Heart right ventricle (tissue), 16 donors: ENCODE measurements around the gene KLRG1. TPM values are rescaled to one million over a fixed set of nuclear protein-coding genes. Genes with fewer than 3 reads are reported as not detected.
A peak's percentile ranks its signal among the peaks of the same experiment; 100 is the strongest.

Experiments used
- ATAC-seq, 8 donors: fragments of 200-7000 bp; cut with Tn5 transposase; one replicate each; pipeline ENCODE4 v1.9.1; 2020; ENCODE audit warnings: mild to moderate bottlenecking in 8 of 8, moderate library complexity in 8 of 8, moderate number of reproducible peaks in 1 of 8
- DNase-seq, 2 donors: peaks; one replicate each; pipeline ENCODE4 v3.0.0-alpha.2; 2020
- H3K27ac ChIP-seq, 10 donors: fragments of 200-600 bp; sonication (generic) in 2 of 10; one replicate each; pipeline versions ENCODE4 v1.5.0 to v1.8.0; 2020 to 2022; ENCODE audit warnings: mild to moderate bottlenecking in 3 of 10
- H3K27me3 ChIP-seq, 7 donors: fragments of 200-600 bp; one replicate each; pipeline ENCODE4 v1.8.0; 2021 to 2022; ENCODE audit warnings: mild to moderate bottlenecking in 2 of 7
- H3K36me3 ChIP-seq, 9 donors: fragments of 200-600 bp; sonication (generic) in 1 of 9; one replicate each; pipeline versions ENCODE4 v1.5.0 to v1.8.0; 2020 to 2022; ENCODE audit warnings: mild to moderate bottlenecking in 2 of 9
- H3K4me1 ChIP-seq, 9 donors: fragments of 200-600 bp; sonication (generic) in 1 of 9; one replicate each; pipeline versions ENCODE4 v1.5.0 to v1.8.0; 2020 to 2022; ENCODE audit warnings: mild to moderate bottlenecking in 4 of 9
- H3K4me3 ChIP-seq, 10 donors: fragments of 200-600 bp; sonication (generic) in 2 of 10; one replicate each; pipeline versions ENCODE4 v1.5.0 to v1.8.0; 2020 to 2022; ENCODE audit warnings: mild to moderate bottlenecking in 7 of 10, moderate library complexity in 2 of 10
- H3K9me3 ChIP-seq, 11 donors: fragments of 200-600 bp in 10 of 11; sonication (generic) in 2 of 11; one replicate each; pipeline versions ENCODE4 v1.5.0 to v1.8.0; 2013 to 2022; ENCODE audit warnings: mild to moderate bottlenecking in 2 of 11, control low read depth in 1 of 11, moderate library complexity in 1 of 11
- WGBS, 2 donors: extraction: QIAGEN DNeasy Blood & Tissue Kit; methylation state at CpG; one replicate each; pipeline ENCODE4 v1.1.7; 2013; ENCODE audit warnings: inconsistent platforms in 1 of 2; 5-methylcytosine and 5-hydroxymethylcytosine counted together
- intact Hi-C, 10 donors: fragments of 100-400 bp; cut with DNase I; formaldehyde crosslinking; loops; one replicate each; pipeline versions ENCODE4 v1.11.1 to v1.14.2; 2022
- polyA plus RNA-seq, 2 donors: library from polyadenylated mRNA; stranded (reverse); fragments of 200-250 nt; gene quantifications; one replicate each; pipeline ENCODE4 v1.2.3, GENCODE V29; 2013
- total RNA-seq, 10 donors: library from RNA; stranded (reverse); fragmentation: NEBNext Ultra II Directional in 3 of 10; extraction: Animal tissue kit (Norgen Biotek cat#: 25700) in 3 of 10; gene quantifications; one replicate each; pipeline versions ENCODE4 v1.2.1 to v1.2.4, GENCODE V29; 2021 to 2023
- TF ChIP-seq, protein P1 (sequence below), 9 donors: fragments of 200-600 bp; sonication (generic) in 2 of 9; IDR thresholded peaks; one replicate each; pipeline versions ENCODE4 v1.5.0 to v1.8.0; 2021 to 2022; ENCODE audit warnings: antibody characterized with exemption in 9 of 9, mild to moderate bottlenecking in 5 of 9, moderate library complexity in 1 of 9
- donor health status: Arrhythmogenic right ventricular cardiomyopathy.
- donor health status: ischemic (EF 13 %, LVEDD 7.1; RV severe dilation, severe dysfunction).
- donor health status: healthy with polysubstance abuse.
- donor health status: DM: no; HTN: yes; CAD: no.
- donor health status: DM: no; HTN: no; CAD: no.
- donor health status: ischemic (EF 25% LVEDD 6.9; RV normal size, moderate dysfunction).
- donor health status: ischemic (EF 25% LVEDD 5.7; RV mildly dilated, moderate dysfunction).
- donor health status: healthy.
- donor health status: DM: yes; HTN: yes; CAD: no.
- donor health status: Ischemic cardiomyopathy.
- donor health status: ischemic (EF 35%, LVEDD 5.7; RV mildly dilated, moderate dysfunction).
- donor health status: nonischemic (EF 11% LVEDD 7.7; RV severe dilation, severe dysfunction).
- donor health status: DM: yes; HTN: yes; CAD: no.
- donor health status: PGD.
- donor health status: ischemic (EF 29% LVEDD 5.4; RV normal size, mild dysfunction).
- donor health status: nonischemic (EF 23%, LVEDD 6.1; RV moderate dilation, normal function).

The KLRG1 gene
- total and polyA plus RNA-seq, 12 donors = 1.7 to 9.2 (median 3.9) TPM

DNA sequence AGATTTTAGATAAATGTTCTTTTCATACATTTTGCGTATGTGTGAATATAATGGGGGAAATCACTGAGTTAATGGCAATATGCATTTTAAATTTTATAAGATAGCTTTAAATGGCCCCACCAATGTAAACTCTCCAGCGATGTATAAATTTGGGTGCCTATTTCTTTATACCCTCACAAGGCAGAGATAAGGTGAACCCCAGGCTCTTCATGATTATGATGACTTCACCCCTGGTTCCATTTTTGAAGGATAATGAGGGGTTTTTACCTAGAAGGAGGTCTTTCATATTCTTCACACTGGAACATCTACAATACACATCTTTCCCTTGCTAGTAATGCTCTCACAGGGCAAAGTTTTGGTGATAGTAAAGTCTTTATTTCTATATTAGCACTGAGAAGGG is 35.2 kb downstream of the KLRG1 start:
- no peak overlapping the region for H3K4me3 ChIP-seq
- WGBS, 2 donors = 93 to 99% methylated on average over 2 of the region's 2 CpGs
- H3K9me3 ChIP-seq = no peaks in the 10 kb centered on the region
- peak overlapping the region in 1 of 10 donors; percentile 47 for H3K27ac ChIP-seq
- no peak for ATAC-seq
- H3K27me3 ChIP-seq = no peaks in the 10 kb centered on the region
- no peaks in the 10 kb centered on the region for H3K36me3 ChIP-seq
- TF ChIP-seq, protein P1, sequence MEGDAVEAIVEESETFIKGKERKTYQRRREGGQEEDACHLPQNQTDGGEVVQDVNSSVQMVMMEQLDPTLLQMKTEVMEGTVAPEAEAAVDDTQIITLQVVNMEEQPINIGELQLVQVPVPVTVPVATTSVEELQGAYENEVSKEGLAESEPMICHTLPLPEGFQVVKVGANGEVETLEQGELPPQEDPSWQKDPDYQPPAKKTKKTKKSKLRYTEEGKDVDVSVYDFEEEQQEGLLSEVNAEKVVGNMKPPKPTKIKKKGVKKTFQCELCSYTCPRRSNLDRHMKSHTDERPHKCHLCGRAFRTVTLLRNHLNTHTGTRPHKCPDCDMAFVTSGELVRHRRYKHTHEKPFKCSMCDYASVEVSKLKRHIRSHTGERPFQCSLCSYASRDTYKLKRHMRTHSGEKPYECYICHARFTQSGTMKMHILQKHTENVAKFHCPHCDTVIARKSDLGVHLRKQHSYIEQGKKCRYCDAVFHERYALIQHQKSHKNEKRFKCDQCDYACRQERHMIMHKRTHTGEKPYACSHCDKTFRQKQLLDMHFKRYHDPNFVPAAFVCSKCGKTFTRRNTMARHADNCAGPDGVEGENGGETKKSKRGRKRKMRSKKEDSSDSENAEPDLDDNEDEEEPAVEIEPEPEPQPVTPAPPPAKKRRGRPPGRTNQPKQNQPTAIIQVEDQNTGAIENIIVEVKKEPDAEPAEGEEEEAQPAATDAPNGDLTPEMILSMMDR (IDR thresholded peaks at IDR 0.05) = no peak
- no peak for DNase-seq
- peaks cover 0 to 26% (median 0%) of the 10 kb centered on the region in 9 donors for H3K4me1 ChIP-seq
- intact Hi-C loops = no loop called here

DNA sequence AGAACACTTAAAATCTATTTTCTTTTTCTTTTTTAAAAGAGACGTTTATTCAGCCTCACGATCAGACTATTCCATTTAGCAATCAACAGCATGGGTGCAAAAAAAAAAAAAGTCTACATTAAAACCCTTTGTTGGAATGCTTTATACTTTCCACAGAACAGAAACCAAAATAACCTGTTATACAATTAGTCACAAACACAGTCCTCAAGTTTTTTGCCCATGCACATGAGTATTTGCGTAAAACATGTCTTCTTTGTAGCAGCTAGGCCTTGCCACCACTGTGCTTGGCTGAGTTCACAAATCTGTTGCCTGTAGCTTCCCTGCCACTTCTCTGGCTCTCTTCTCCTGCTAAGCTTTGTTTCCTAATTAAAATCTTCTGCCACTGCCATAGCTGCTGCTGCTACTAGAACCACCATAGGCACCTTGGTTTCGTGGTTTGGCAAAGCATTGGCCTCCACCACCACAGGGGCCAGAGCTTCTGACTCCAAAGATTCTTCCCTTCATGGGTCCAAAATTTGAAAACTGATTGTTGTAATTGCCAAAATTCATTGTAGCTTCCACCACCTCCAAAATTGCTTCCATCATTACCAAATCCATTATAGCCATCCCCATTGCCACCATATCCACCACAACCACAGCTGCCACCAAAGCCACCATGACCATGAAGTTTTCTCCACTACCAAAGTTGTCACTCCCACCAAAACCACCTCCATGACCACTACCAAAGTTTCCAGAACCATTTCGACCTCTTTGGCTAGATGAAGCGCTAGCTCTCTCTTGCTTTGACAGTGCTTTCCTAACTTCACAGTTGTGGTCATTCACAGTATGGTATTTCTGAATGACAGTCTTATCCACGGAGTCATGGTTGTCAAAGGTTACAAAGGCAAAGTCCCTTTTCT is 38.1 kb downstream of the KLRG1 start:
- 91 to 92% methylated on average over 7 of the region's 7 CpGs for WGBS, 2 donors

DNA sequence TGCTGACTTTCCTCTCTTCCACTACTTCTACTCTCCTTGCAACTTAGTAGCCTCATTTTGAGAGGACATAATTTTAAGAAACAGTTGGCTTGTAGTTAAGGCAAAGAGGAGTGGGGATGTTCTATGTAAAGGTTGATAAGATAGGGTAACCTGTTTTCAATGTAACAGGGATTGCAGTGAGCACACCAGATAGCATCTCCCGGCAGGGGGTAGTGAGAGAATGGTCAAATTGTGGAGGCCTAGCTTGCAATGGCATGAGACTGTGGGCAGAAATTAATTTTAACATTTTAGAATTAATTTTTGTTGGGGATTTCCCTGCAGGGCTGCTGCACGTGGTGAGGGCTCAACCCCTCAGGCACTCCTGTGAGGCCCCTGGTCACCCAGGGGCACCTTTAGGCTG is 41.4 kb downstream of the KLRG1 start:
- Histone ChIP-seq H3K36me3 (no peaks in the 10 kb centered on the region), H3K4me3 (no peak overlapping the region), H3K27ac (no peak overlapping the region), H3K4me1 (peaks cover 0 to 8% (median 0%) of the 10 kb centered on the region in 9 donors), H3K9me3 (no peaks in the 10 kb centered on the region), H3K27me3 (no peaks in the 10 kb centered on the region)
- ATAC-seq (no peak), DNase-seq (no peak)
- intact Hi-C loops = loop anchor here in 1 of 10 donors (5.0 to 10.0 kb wide), 2 partner anchors 73 to 356 kb away; no protein-coding TSS in a partner anchor
- TF ChIP-seq, protein P1 (IDR thresholded peaks at IDR 0.05) = no peak
- WGBS, 2 donors = 66 to 74% methylated on average over 2 of the region's 2 CpGs

More for the DNA sequence above, 38.1 kb downstream of the KLRG1 start:
- TF ChIP-seq, protein P1 (IDR thresholded peaks at IDR 0.05) = no peak
- H3K27me3 ChIP-seq = no peaks in the 10 kb centered on the region
- no peaks in the 10 kb centered on the region for H3K36me3 ChIP-seq
- peaks cover 0 to 26% (median 0%) of the 10 kb centered on the region in 9 donors for H3K4me1 ChIP-seq
- H3K4me3 ChIP-seq = no peak overlapping the region
- DNase-seq (no peak), ATAC-seq (no peak)
- H3K9me3 ChIP-seq = no peaks in the 10 kb centered on the region
- no peak overlapping the region for H3K27ac ChIP-seq
- intact Hi-C loops = no loop called here

DNA sequence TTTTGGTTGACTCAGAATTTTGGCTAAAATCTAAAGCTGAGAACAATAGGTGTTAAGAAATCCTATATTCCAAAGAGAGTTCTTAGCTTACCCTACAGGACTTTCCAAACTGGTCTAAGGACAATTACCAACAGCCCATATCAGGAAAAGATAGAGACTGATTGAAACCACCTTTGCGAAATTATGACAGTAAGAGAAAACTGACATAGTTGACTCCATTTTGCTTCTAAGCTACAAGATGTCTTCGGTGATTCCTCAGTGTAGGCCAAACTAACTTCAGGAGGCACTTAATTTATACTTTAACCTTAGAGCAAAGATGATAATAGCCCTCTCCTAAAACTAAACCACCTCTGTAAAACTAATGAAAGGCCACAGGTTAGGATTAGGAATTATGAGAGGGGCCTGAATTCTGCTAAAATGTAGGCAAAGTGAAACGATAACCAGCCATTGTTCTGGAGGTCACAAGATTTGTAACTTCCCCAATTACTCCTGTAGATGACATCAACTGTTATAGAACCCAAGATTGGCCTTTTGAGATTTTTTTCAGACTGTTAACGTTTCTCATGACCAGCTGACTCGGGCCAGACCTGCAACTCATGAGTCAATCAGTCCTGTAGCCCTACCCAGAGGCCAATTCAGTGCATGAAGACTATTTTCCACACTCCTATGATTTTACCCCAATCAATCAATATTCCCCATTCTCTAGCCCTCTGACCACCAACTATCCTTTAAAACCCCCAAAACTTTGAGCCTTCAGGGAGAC is 43.0 kb downstream of the KLRG1 start:
- intact Hi-C loops = loop anchor here in 1 of 10 donors (5.0 to 10.0 kb wide), 2 partner anchors 75 to 358 kb away; no protein-coding TSS in a partner anchor
- Histone ChIP-seq H3K9me3 (no peaks in the 10 kb centered on the region), H3K27me3 (no peaks in the 10 kb centered on the region), H3K27ac (no peak overlapping the region), H3K4me1 (no peaks in the 10 kb centered on the region), H3K36me3 (no peaks in the 10 kb centered on the region), H3K4me3 (no peak overlapping the region)
- WGBS, 2 donors = 75 to 77% methylated on average over 5 of the region's 5 CpGs
- ATAC-seq (no peak), DNase-seq (no peak)
- TF ChIP-seq, protein P1 (IDR thresholded peaks at IDR 0.05) = no peak
